Measurements from ENCODE around the gene AP3B2. TPM values are rescaled to one million over a fixed set of nuclear protein-coding genes. Genes with fewer than 3 reads are reported as not detected.

The AP3B2 gene
- total and polyA plus RNA-seq, 2 experiments from 2014 or later, result 1.4 to 3.0 TPM

DNA sequence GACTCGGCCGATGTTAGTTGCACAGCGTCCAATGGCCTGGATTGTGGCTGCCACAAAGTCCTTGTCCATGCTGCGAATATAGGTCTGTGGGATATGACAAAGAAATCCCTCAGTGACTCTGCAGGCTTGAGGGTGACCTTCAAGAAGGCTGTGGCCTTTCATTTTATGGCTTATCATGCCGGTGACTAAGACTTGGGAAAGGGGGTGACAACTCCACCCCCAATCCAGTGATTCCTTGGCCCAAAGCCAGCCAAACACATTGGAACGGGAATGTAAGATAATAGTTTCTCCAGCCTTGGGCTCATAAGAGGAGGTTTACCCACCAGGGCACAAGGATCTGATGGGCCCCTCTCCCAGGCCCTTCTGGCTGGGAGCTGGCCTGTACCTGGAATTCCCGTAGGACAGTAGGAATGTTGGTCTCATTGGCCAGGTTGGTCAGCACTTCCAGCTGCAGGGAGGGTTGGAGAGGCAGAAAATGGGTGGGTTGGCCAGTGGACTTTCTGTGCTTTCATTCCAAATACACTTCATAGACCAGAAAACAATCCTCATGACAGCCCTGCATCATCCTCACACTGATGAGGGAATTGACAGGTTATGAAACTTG lies 31.9 kb downstream of the AP3B2 start:
- Histone ChIP-seq H3K4me1 (ENCODE audit: low read depth) (no peaks in the 10 kb centered on the region), H3K27ac (no peak overlapping the region), H3K9me3 (ENCODE audit: low read depth) (no peaks in the 10 kb centered on the region), H3K36me3 (no peaks in the 10 kb centered on the region), H3K27me3 (peaks cover 22% of the 10 kb centered on the region), H3K4me3 (no peak overlapping the region)
- TF ChIP-seq, protein P1, sequence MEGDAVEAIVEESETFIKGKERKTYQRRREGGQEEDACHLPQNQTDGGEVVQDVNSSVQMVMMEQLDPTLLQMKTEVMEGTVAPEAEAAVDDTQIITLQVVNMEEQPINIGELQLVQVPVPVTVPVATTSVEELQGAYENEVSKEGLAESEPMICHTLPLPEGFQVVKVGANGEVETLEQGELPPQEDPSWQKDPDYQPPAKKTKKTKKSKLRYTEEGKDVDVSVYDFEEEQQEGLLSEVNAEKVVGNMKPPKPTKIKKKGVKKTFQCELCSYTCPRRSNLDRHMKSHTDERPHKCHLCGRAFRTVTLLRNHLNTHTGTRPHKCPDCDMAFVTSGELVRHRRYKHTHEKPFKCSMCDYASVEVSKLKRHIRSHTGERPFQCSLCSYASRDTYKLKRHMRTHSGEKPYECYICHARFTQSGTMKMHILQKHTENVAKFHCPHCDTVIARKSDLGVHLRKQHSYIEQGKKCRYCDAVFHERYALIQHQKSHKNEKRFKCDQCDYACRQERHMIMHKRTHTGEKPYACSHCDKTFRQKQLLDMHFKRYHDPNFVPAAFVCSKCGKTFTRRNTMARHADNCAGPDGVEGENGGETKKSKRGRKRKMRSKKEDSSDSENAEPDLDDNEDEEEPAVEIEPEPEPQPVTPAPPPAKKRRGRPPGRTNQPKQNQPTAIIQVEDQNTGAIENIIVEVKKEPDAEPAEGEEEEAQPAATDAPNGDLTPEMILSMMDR (IDR thresholded peaks at IDR 0.05; ENCODE audit: low read depth, low read length), result no peak
- DNase-seq (ENCODE audit: low read depth in 1 of 2, low spot score in 1 of 2), result no peak

DNA sequence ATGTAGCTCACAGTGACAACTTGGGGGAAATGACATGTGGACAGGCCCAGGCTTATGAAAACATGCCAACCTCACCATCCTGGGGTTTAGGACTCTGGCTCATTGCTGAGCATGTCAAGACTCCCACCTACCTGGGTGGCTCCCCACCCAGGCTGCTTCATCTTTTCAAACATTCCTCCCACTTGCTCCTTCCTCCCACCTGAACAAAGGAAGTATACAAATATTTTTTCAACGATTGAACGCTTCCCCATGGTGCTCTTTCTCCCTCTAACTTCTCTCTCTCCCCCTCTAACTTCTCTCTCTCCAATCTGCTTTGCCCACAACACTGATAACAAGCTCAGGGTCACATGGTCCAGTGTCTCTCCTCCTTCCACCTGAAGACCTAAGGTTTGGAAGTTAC lies 34.8 kb downstream of the AP3B2 start:
- TF ChIP-seq, protein P1 (IDR thresholded peaks at IDR 0.05; ENCODE audit: low read depth, low read length), result no peak
- no peak overlapping the region for H3K4me3 ChIP-seq
- H3K36me3 ChIP-seq, result no peaks in the 10 kb centered on the region
- H3K27ac ChIP-seq, result no peak overlapping the region
- no peaks in the 10 kb centered on the region for H3K4me1 ChIP-seq (ENCODE audit: low read depth)
- DNase-seq (ENCODE audit: low read depth in 1 of 2, low spot score in 1 of 2), result no peak
- peaks cover 17% of the 10 kb centered on the region for H3K27me3 ChIP-seq
- no peaks in the 10 kb centered on the region for H3K9me3 ChIP-seq (ENCODE audit: low read depth)

DNA sequence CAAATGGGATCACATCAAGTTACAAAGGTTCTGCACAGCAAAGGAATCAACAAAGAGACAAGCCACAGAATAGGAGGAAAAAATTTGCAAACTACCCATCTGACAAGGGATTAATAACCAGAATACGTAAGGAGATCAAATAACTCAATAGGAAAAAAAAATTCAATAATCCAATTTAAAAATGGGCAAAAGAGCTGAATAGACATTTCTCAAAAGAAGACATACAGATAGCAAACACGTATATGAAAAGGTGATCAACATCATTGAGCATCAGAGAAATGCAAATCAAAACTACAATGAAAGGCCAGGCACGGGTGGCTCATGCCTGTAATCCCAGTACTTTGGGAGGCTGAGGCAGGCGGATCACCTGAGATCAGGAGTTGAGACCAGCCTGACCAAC lies 39.0 kb downstream of the AP3B2 start:
- DNase-seq (ENCODE audit: low read depth in 1 of 2, low spot score in 1 of 2), result no peak
- H3K9me3 ChIP-seq (ENCODE audit: low read depth), result no peaks in the 10 kb centered on the region
- no peak overlapping the region for H3K27ac ChIP-seq
- TF ChIP-seq, protein P1 (IDR thresholded peaks at IDR 0.05; ENCODE audit: low read depth, low read length), result no peak
- H3K27me3 ChIP-seq, result no peaks in the 10 kb centered on the region
- H3K4me1 ChIP-seq (ENCODE audit: low read depth), result no peaks in the 10 kb centered on the region
- no peak overlapping the region for H3K4me3 ChIP-seq
- no peaks in the 10 kb centered on the region for H3K36me3 ChIP-seq

DNA sequence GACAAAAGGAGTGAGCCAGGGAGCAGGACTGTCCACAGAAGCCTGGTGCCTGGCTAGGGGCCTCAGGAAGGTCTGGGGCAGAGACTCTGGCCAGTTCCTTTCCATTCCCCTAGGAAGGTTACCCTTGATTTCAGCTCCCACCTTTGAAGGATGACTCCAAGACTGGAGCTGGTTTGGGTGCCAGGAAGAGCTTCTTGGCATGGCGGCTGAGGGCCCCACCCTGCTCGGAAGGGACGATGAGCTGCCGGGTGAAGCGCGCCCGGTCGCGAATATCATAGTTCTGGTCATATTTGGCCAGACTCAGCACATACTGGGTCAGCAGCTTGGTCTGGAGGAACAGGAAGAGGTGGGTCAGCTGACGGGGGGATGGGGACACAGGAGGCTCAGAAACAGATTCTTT lies 43.1 kb downstream of the AP3B2 start:
- Histone ChIP-seq H3K36me3 (no peaks in the 10 kb centered on the region), H3K27ac (no peak overlapping the region), H3K27me3 (no peaks in the 10 kb centered on the region), H3K4me3 (no peak overlapping the region), H3K9me3 (ENCODE audit: low read depth) (no peaks in the 10 kb centered on the region), H3K4me1 (ENCODE audit: low read depth) (no peaks in the 10 kb centered on the region)
- DNase-seq (ENCODE audit: low read depth in 1 of 2, low spot score in 1 of 2), result no peak
- TF ChIP-seq, protein P1 (IDR thresholded peaks at IDR 0.05; ENCODE audit: low read depth, low read length), result no peak

DNA sequence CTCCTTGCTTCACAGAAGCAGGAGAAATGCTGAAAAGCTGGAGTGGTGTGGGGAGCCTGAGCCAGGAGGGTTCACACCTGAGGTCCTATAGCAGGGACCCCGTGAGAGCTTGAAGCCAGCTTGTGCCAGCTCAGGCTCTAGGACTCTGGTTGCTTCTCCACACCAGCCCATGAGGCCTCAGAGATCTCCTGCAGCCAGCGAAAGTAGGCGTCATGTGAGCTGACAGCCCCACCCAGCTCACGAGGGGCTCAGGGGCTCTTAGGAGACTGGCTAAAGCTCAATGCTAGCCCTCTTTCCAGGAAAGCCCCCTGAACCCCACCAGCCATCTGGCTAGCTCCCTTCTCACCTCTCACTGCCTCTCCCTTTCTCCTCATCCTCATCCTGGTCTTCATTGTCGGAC lies 45.7 kb downstream of the AP3B2 start:
- Histone ChIP-seq H3K9me3 (ENCODE audit: low read depth) (no peaks in the 10 kb centered on the region), H3K36me3 (no peaks in the 10 kb centered on the region), H3K4me1 (ENCODE audit: low read depth) (no peaks in the 10 kb centered on the region), H3K27me3 (no peaks in the 10 kb centered on the region), H3K4me3 (no peak overlapping the region), H3K27ac (no peak overlapping the region)
- TF ChIP-seq, protein P1 (IDR thresholded peaks at IDR 0.05; ENCODE audit: low read depth, low read length), result no peak
- DNase-seq (ENCODE audit: low read depth in 1 of 2, low spot score in 1 of 2), result no peak
